ENCODE measurements around the gene SLC9A3. TPM values are rescaled to one million over a fixed set of nuclear protein-coding genes. Genes with fewer than 3 reads are reported as not detected.

SLC9A3 gene
- polyA plus RNA-seq, 1 of the 3 experiments (the other 2 are of a cell fraction), result 1.9 TPM

GRCh38 chr5:522116-522515 is 2.1 kb downstream of the SLC9A3 start (continued):
- TF ChIP-seq REST (IDR thresholded peaks at IDR 0.05; ENCODE audit: low read depth, low read length) (no peak), IRF3 (IDR thresholded peaks at IDR 0.05; ENCODE audit: low read depth, low read length) (no peak)

DNA sequence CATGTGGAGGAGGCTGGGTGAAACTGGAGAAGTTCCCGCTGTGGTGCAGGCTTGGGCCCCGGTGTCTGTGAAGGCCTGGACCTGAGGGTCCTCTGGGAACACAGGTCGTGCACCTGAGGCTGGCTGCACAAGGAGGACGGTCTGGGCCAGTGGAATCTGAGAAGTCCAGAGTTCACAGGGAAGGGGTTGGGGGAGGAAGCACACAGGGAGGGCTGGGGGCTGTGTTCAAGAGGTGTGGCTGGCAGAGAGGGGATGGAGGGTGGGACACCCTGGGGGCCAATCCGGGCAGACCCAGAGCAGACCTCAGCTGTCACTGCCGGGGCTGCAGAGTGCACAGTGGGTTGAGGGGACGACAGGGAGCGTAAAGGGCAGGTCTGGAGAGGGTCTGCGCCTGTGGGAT is 2.6 kb downstream of the SLC9A3 start:
- Histone ChIP-seq H3K79me2 (ENCODE audit: insufficient read depth) (no peaks in the 10 kb centered on the region), H3K9me2 (no peaks in the 10 kb centered on the region), H3K9ac (no peak overlapping the region), H3K27me3 (ENCODE audit: insufficient read depth) (peaks cover 50% of the 10 kb centered on the region), H3K4me1 (ENCODE audit: control insufficient read depth in 1 of 2, insufficient read depth in 2 of 2, low read depth in 1 of 2, low read length in 1 of 2) (no peaks in the 10 kb centered on the region), H3K4me2 (no peak overlapping the region), H4K20me1 (ENCODE audit: insufficient read depth) (0 out of 2 replicates have a peak, but pooled peaks cover 2% of the 10 kb centered on the region), H3K9me3 (no peaks in the 10 kb centered on the region), H3K36me3 (replicated peaks in 1 of 2; ENCODE audit: control insufficient read depth in 1 of 2, insufficient read depth in 2 of 2, low read length in 1 of 2) (no peaks in the 10 kb centered on the region), H2AFZ (ENCODE audit: low read depth) (no peak overlapping the region), H3K27ac (ENCODE audit: low read depth in 2 of 2, low read length in 1 of 2) (no peak overlapping the region), H3K4me3 (ENCODE audit: low read depth in 2 of 2, low read length in 1 of 2) (no peak overlapping the region), H3F3A (replicated peaks; ENCODE audit: insufficient read depth) (no peaks in the 10 kb centered on the region)
- ChIA-PET POLR2A (no interaction called here), CTCF (no interaction called here)
- TF ChIP-seq GATA2 (CRISPR knock-in tag; IDR thresholded peaks at IDR 0.05) (no peak), RFX5 (IDR thresholded peaks at IDR 0.05; ENCODE audit: low read length) (no peak), YY1 (IDR thresholded peaks at IDR 0.05; ENCODE audit: low read depth) (no peak), MEF2A (IDR thresholded peaks at IDR 0.05; ENCODE audit: borderline replicate concordance, low read depth) (no peak), SMC3 (IDR thresholded peaks at IDR 0.05; ENCODE audit: low read depth, low read length) (no peak), EZH2phosphoT487 (IDR thresholded peaks at IDR 0.05; ENCODE audit: borderline replicate concordance, low read depth) (no peak), USF2 (IDR thresholded peaks at IDR 0.05; ENCODE audit: borderline replicate concordance, low read depth, low read length) (no peak), MAX (IDR thresholded peaks at IDR 0.05; ENCODE audit: low read depth) (no peak), ZBTB33 (IDR thresholded peaks at IDR 0.05; ENCODE audit: borderline replicate concordance, low read depth) (no peak), GABPA (IDR thresholded peaks at IDR 0.05; ENCODE audit: low read depth) (no peak), EP300 (IDR thresholded peaks at IDR 0.05; ENCODE audit: borderline replicate concordance in 1 of 2, low read depth in 1 of 2, low read length in 1 of 2) (no peak), TAF1 (IDR thresholded peaks at IDR 0.05; ENCODE audit: borderline replicate concordance, low read depth, low read length) (no peak), FOXJ3 (CRISPR knock-in tag; IDR thresholded peaks at IDR 0.05) (no peak)
- TF ChIP-seq, protein P1, sequence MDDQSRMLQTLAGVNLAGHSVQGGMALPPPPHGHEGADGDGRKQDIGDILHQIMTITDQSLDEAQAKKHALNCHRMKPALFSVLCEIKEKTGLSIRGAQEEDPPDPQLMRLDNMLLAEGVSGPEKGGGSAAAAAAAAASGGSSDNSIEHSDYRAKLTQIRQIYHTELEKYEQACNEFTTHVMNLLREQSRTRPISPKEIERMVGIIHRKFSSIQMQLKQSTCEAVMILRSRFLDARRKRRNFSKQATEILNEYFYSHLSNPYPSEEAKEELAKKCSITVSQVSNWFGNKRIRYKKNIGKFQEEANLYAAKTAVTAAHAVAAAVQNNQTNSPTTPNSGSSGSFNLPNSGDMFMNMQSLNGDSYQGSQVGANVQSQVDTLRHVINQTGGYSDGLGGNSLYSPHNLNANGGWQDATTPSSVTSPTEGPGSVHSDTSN (IDR thresholded peaks at IDR 0.05), result no peak
- TF ChIP-seq, protein P2, sequence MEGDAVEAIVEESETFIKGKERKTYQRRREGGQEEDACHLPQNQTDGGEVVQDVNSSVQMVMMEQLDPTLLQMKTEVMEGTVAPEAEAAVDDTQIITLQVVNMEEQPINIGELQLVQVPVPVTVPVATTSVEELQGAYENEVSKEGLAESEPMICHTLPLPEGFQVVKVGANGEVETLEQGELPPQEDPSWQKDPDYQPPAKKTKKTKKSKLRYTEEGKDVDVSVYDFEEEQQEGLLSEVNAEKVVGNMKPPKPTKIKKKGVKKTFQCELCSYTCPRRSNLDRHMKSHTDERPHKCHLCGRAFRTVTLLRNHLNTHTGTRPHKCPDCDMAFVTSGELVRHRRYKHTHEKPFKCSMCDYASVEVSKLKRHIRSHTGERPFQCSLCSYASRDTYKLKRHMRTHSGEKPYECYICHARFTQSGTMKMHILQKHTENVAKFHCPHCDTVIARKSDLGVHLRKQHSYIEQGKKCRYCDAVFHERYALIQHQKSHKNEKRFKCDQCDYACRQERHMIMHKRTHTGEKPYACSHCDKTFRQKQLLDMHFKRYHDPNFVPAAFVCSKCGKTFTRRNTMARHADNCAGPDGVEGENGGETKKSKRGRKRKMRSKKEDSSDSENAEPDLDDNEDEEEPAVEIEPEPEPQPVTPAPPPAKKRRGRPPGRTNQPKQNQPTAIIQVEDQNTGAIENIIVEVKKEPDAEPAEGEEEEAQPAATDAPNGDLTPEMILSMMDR (IDR thresholded peaks at IDR 0.05), result no peak
- WGBS (ENCODE audit: low lambda C conversion rate), result 38% methylated on average over 9 of the region's 9 CpGs
- no peak for DNase-seq
